A375 (cell line): Measurements from ENCODE around the gene OR2B2. TPM values are rescaled to one million over a fixed set of nuclear protein-coding genes. Genes with fewer than 3 reads are reported as not detected.

ENCODE experiments used
- small RNA-seq: library from RNA; depleted of rRNA; stranded (forward); fragments of <200 nt; gene quantifications from one replicate; pipeline ENCODE3, GENCODE V24; 2014
- total RNA-seq: library from RNA; depleted of rRNA; stranded (reverse); fragments of >200 nt; shearing (Covaris generic); gene quantifications from 2 replicates; pipeline ENCODE4 v1.2.3, GENCODE V29; 2014; rRNA removed

Gene OR2B2
- not detected in 2 replicates for total RNA-seq

GRCh38 chr6:27911956-27912446, at the start of gene OR2B2:
Gene OR2B2, minus strand, starts transcription at chr6:27912396. Its CDS starts 77 bp downstream, at chr6:27912319.

GRCh38 chr6:27956941-27957340, 44.7 kb upstream of the OR2B2 start, which contains the start of gene OR2B6:
Gene OR2B6, plus strand, starts transcription at chr6:27957241. Its CDS starts 0 bp downstream, at chr6:27957241.

Small RNA genes within 50 kb of the gene (small RNA-seq; reads per million reads assigned to genes)
- gene RNU7-26P = not detected

Other genes starting within 250 kb of the OR2B2 start
- not detected in 2 replicates for gene OR2B6, start 44.8 kb upstream of the OR2B2 start, total RNA-seq
- 0.87 and 1.0 TPM in 2 replicates for gene ZNF165, start 168.2 kb upstream of the OR2B2 start, total RNA-seq
- 3.8 and 5.2 TPM in 2 replicates for gene ZSCAN16, start 212.2 kb upstream of the OR2B2 start, total RNA-seq
- 9.1 and 12.7 TPM in 2 replicates for gene ZKSCAN8, start 229.5 kb upstream of the OR2B2 start, total RNA-seq